Loucy (cell line): ENCODE results near the gene DLG2.

Source experiments
- CTCF ChIP-seq: fragments of 200-600 bp; sonication (generic); conservative IDR thresholded peaks from 2 replicates; pipeline ENCODE4 v1.5.1; 2014; ENCODE audit warnings: mild to moderate bottlenecking, antibody characterized with exemption, low read length
- EZH2phosphoT487 ChIP-seq: fragments of 200-600 bp; IDR thresholded peaks from 2 replicates; pipeline ENCODE4 v1.6.1; 2018; ENCODE audit warnings: antibody characterized with exemption, mild to moderate bottlenecking, moderate library complexity, borderline replicate concordance

- TF ChIP-seq CTCF (no peak), EZH2phosphoT487 (no peak)
Observed at GRCh38 chr11:83663988-83664387, 1963.2 kb downstream of the DLG2 start.
